ENCODE measurements around the gene NFKB1. TPM values are rescaled to one million over a fixed set of nuclear protein-coding genes. Genes with fewer than 3 reads are reported as not detected.

NFKB1 gene
- total and polyA plus RNA-seq, 9 of the 15 experiments (the other 6 are each of a cell fraction or from before 2014, with no cell fraction given): 2.4 to 14.5 (median 10.3) TPM

GRCh38 chr4:102525504-102525903, 24.3 kb downstream of the NFKB1 start:
- H3K27me3 ChIP-seq (ENCODE audit: control insufficient read depth in 2 of 2, insufficient read depth in 2 of 2, low read length in 2 of 2): no peaks in the 10 kb centered on the region
- no peaks in the 10 kb centered on the region for H3K36me3 ChIP-seq (ENCODE audit: control insufficient read depth, insufficient read depth, low read length)
- H3K79me2 ChIP-seq (ENCODE audit: control insufficient read depth, insufficient read depth, low read length): no peaks in the 10 kb centered on the region
- 89% methylated on average over 1 of the region's 1 CpG for WGBS (ENCODE audit: insufficient coverage, low coverage, missing lambda C conversion rate)
- no peak for FAIRE-seq
- in situ Hi-C loops (cut with MboI): no loop called here
- no peaks in the 10 kb centered on the region for H4K20me1 ChIP-seq (replicated peaks; ENCODE audit: control insufficient read depth, insufficient read depth, low read length)
- no peak overlapping the region for H3K9ac ChIP-seq (ENCODE audit: insufficient read depth in 1 of 2, low read depth in 2 of 2, low read length in 2 of 2)
- no peak for ATAC-seq
- no peaks in the 10 kb centered on the region for H3K4me1 ChIP-seq (replicated peaks in 1 of 2; ENCODE audit: control insufficient read depth in 2 of 2, insufficient read depth in 2 of 2, low read length in 2 of 2)
- H3K27ac ChIP-seq (ENCODE audit: extremely low read depth, low read depth, low read length): no peak overlapping the region
- no peak overlapping the region for H3K4me3 ChIP-seq
- H3K9me3 ChIP-seq (replicated peaks; ENCODE audit: control insufficient read depth, insufficient read depth, low read depth, low read length): no peaks in the 10 kb centered on the region
- H3K4me2 ChIP-seq (ENCODE audit: insufficient read depth, low read length): no peak overlapping the region
- intact Hi-C loops (cut with micrococcal nuclease): no loop called here
- POLR2A ChIA-PET: interaction anchor here (1.5 kb wide), 1 partner anchor 14 kb away, joined by 5 read pairs; no protein-coding TSS in a partner anchor
- CTCF ChIA-PET (ENCODE audit: low intra/inter-chr PET ratio): no interaction called here
- BruUV-seq (replicated peaks): no TSS peak
- H2AFZ ChIP-seq (ENCODE audit: low read depth, low read length): no peak overlapping the region
- H3K9me1 ChIP-seq (ENCODE audit: control insufficient read depth, insufficient read depth, low read length): no peaks in the 10 kb centered on the region
- DNase-seq (ENCODE audit: extremely low read depth in 1 of 4, low spot score in 3 of 4): no peak
- no peak for TF ChIP-seq NFE2 (IDR thresholded peaks at IDR 0.05; ENCODE audit: low read depth)
- no peak for TF ChIP-seq E2F1 (CRISPR knock-in tag; IDR thresholded peaks at IDR 0.05)
- TF ChIP-seq MLX (CRISPR knock-in tag; conservative IDR thresholded peaks at IDR 0.05): no peak
- no peak for TF ChIP-seq TBP (optimal IDR thresholded peaks at IDR 0.05; ENCODE audit: low read depth, low read length)
- TF ChIP-seq ZNF586 (CRISPR knock-in tag; conservative IDR thresholded peaks at IDR 0.05): no peak
- TF ChIP-seq PHF8 (IDR thresholded peaks at IDR 0.05; ENCODE audit: borderline replicate concordance, low read length): no peak
- no peak for TF ChIP-seq PATZ1 (CRISPR knock-in tag; IDR thresholded peaks at IDR 0.05; ENCODE audit: borderline replicate concordance)
- no peak for TF ChIP-seq JUND (IDR thresholded peaks at IDR 0.05; ENCODE audit: borderline replicate concordance, low read depth, low read length)
- TF ChIP-seq JUND (tag; IDR thresholded peaks at IDR 0.05; ENCODE audit: borderline replicate concordance, low read depth, low read length): no peak
- TF ChIP-seq MIER1 (IDR thresholded peaks at IDR 0.05; ENCODE audit: low read depth): no peak
- TF ChIP-seq HMGN3 (IDR thresholded peaks at IDR 0.05; ENCODE audit: borderline replicate concordance, extremely low read depth, insufficient read length, low read depth, low read length): no peak

Data from K562 (cell line).